HEK293 (cell line): ENCODE measurements around the gene ZNF771.
A peak's percentile ranks its signal among the peaks of the same experiment; 100 is the strongest.

Experiments used
- CTCF ChIA-PET: fragments of 350-600 bp; formaldehyde crosslinking; extraction: SDS; loops from one replicate; lab custom pipeline; 2021; ENCODE audit warnings: antibody characterized with exemption; lab: Yijun Ruan, JAX
- POLR2A ChIA-PET: fragments of 300-600 bp; formaldehyde crosslinking; extraction: SDS; loops from one replicate; lab custom pipeline; 2020; ENCODE audit warnings: antibody characterized with exemption, inconsistent platforms; lab: Yijun Ruan, JAX
- H3K27ac ChIP-seq: fragments of 200-500 bp; sonication (Bioruptor generic); 2 replicates; pipeline ENCODE4 v1.5.1; 2014; ENCODE audit warnings: low read depth, low read length, control low read depth, inconsistent platforms; ENCODE audit errors: extremely low read depth
- H3K36me3 ChIP-seq, 2 experiments: fragments of 200-500 bp in 1 of 2; sonication (Bioruptor generic) in 1 of 2; 1 replicate in 1 of 2; 2 replicates in 1 of 2; pipeline ENCODE4 v1.5.1; 2014 to 2017; ENCODE audit warnings: inconsistent platforms in 2 of 2, low read length in 2 of 2; ENCODE audit not compliant: control insufficient read depth in 2 of 2, insufficient read depth in 1 of 2
- H3K4me1 ChIP-seq: fragments of 200-500 bp; sonication (Bioruptor generic); 2 replicates; pipeline ENCODE4 v1.5.1; 2014; ENCODE audit warnings: mild to moderate bottlenecking, low read length, inconsistent platforms; ENCODE audit not compliant: control insufficient read depth, insufficient read depth
- H3K4me3 ChIP-seq: 2 replicates; pipeline ENCODE4 v1.5.1; 2011; ENCODE audit warnings: low read depth, mild to moderate bottlenecking, control low read depth, low read length, moderate library complexity
- H3K9me3 ChIP-seq: fragments of 200-500 bp; sonication (Bioruptor generic); 2 replicates; pipeline ENCODE4 v1.5.1; 2014; ENCODE audit warnings: low read depth, low read length, inconsistent platforms; ENCODE audit not compliant: control insufficient read depth, insufficient read depth
- IKZF3 ChIP-seq: fragments of 450-650 bp; IDR thresholded peaks from 2 replicates; pipeline ENCODE4 v1.5.0; 2018; ENCODE audit warnings: missing biosample characterization, mild to moderate bottlenecking, missing genetic modification characterization, moderate library complexity
- KLF16 ChIP-seq: fragments of 450-650 bp; formaldehyde crosslinking; IDR thresholded peaks from 2 replicates; pipeline ENCODE4 v1.5.1; 2017; ENCODE audit warnings: missing biosample characterization, missing genetic modification characterization
- KLF9 ChIP-seq: fragments of 450-650 bp; formaldehyde crosslinking; IDR thresholded peaks from 2 replicates; pipeline ENCODE4 v1.5.1; 2016; ENCODE audit warnings: missing biosample characterization, missing genetic modification characterization, low read depth
- MYNN ChIP-seq: fragments of 450-650 bp; formaldehyde crosslinking; IDR thresholded peaks from 2 replicates; pipeline ENCODE4 v1.5.1; 2016; ENCODE audit warnings: missing biosample characterization, missing genetic modification characterization, borderline replicate concordance
- PBX3 ChIP-seq: sonication (generic); formaldehyde crosslinking; IDR thresholded peaks from 2 replicates; pipeline ENCODE4 v1.8.1; 2022; ENCODE audit warnings: mild to moderate bottlenecking, moderate library complexity, missing genetic modification reagents
- REPIN1 ChIP-seq: fragments of 450-650 bp; formaldehyde crosslinking; IDR thresholded peaks from 2 replicates; pipeline ENCODE4 v1.5.1; 2017; ENCODE audit warnings: missing biosample characterization, missing genetic modification characterization, low read depth
- SP2 ChIP-seq: fragments of 450-650 bp; formaldehyde crosslinking; IDR thresholded peaks from 2 replicates; pipeline ENCODE4 v1.5.1; 2016; ENCODE audit warnings: missing biosample characterization, missing genetic modification characterization
- SP7 ChIP-seq: fragments of 450-650 bp; formaldehyde crosslinking; IDR thresholded peaks from 2 replicates; pipeline ENCODE4 v1.5.1; 2016; ENCODE audit warnings: missing biosample characterization, missing genetic modification characterization
- ZBTB26 ChIP-seq: fragments of 450-650 bp; formaldehyde crosslinking; optimal IDR thresholded peaks from 2 replicates; pipeline ENCODE3; 2016; ENCODE audit warnings: missing biosample characterization, mild to moderate bottlenecking, missing genetic modification characterization
- ZBTB49 ChIP-seq: fragments of 450-650 bp; formaldehyde crosslinking; IDR thresholded peaks from 2 replicates; pipeline ENCODE4 v1.5.1; 2016; ENCODE audit warnings: missing biosample characterization, missing genetic modification characterization, low read depth
- ZBTB8A ChIP-seq: fragments of 450-650 bp; formaldehyde crosslinking; IDR thresholded peaks from 2 replicates; pipeline ENCODE4 v1.5.1; 2016; ENCODE audit warnings: missing biosample characterization, missing genetic modification characterization
- ZFP69B ChIP-seq: fragments of 450-650 bp; formaldehyde crosslinking; IDR thresholded peaks from 2 replicates; pipeline ENCODE4 v1.5.1; 2016; ENCODE audit warnings: missing biosample characterization, missing genetic modification characterization
- ZNF10 ChIP-seq: fragments of 450-650 bp; formaldehyde crosslinking; IDR thresholded peaks from 2 replicates; pipeline ENCODE4 v1.5.1; 2017; ENCODE audit warnings: missing biosample characterization, missing genetic modification characterization
- ZNF138 ChIP-seq: fragments of 450-650 bp; formaldehyde crosslinking; IDR thresholded peaks from 2 replicates; pipeline ENCODE4 v1.5.1; 2016; ENCODE audit warnings: missing biosample characterization, missing genetic modification characterization, borderline replicate concordance
- ZNF16 ChIP-seq: fragments of 450-650 bp; formaldehyde crosslinking; IDR thresholded peaks from 2 replicates; pipeline ENCODE4 v1.5.1; 2016; ENCODE audit warnings: low read depth, missing biosample characterization, missing genetic modification characterization
- ZNF175 ChIP-seq: fragments of 450-650 bp; formaldehyde crosslinking; IDR thresholded peaks from 2 replicates; pipeline ENCODE4 v1.5.1; 2016; ENCODE audit warnings: missing biosample characterization, missing genetic modification characterization
- ZNF366 ChIP-seq: fragments of 450-650 bp; formaldehyde crosslinking; conservative IDR thresholded peaks from 2 replicates; pipeline ENCODE4 v1.5.1; 2016; ENCODE audit warnings: missing biosample characterization, missing genetic modification characterization
- ZNF416 ChIP-seq: fragments of 450-650 bp; formaldehyde crosslinking; IDR thresholded peaks from 2 replicates; pipeline ENCODE4 v1.5.1; 2016; ENCODE audit warnings: missing biosample characterization, missing genetic modification characterization
- ZNF501 ChIP-seq: fragments of 450-650 bp; formaldehyde crosslinking; IDR thresholded peaks from 2 replicates; pipeline ENCODE4 v1.5.1; 2016; ENCODE audit warnings: missing biosample characterization, missing genetic modification characterization
- ZNF513 ChIP-seq: fragments of 450-650 bp; IDR thresholded peaks from 2 replicates; pipeline ENCODE4 v1.5.1; 2018; ENCODE audit warnings: missing biosample characterization, missing genetic modification characterization
- ZNF555 ChIP-seq: fragments of 450-650 bp; formaldehyde crosslinking; conservative IDR thresholded peaks from 2 replicates; pipeline ENCODE4 v1.5.1; 2017; ENCODE audit warnings: missing biosample characterization, mild to moderate bottlenecking, missing genetic modification characterization, inconsistent platforms
- ZNF747 ChIP-seq: fragments of 450-650 bp; formaldehyde crosslinking; IDR thresholded peaks from 2 replicates; pipeline ENCODE4 v1.5.1; 2016; ENCODE audit warnings: missing biosample characterization, missing genetic modification characterization
- ZNF776 ChIP-seq: fragments of 450-650 bp; formaldehyde crosslinking; IDR thresholded peaks from 2 replicates; pipeline ENCODE4 v1.5.0; 2017; ENCODE audit warnings: missing biosample characterization, missing genetic modification characterization, borderline replicate concordance
- ZNF792 ChIP-seq: fragments of 450-650 bp; formaldehyde crosslinking; IDR thresholded peaks from 2 replicates; pipeline ENCODE4 v1.5.1; 2016; ENCODE audit warnings: missing biosample characterization, missing genetic modification characterization
- ZSCAN5A ChIP-seq: fragments of 450-650 bp; formaldehyde crosslinking; IDR thresholded peaks from 2 replicates; pipeline ENCODE4 v1.5.1; 2016; ENCODE audit warnings: missing biosample characterization, missing genetic modification characterization
- ZXDB ChIP-seq: fragments of 450-650 bp; formaldehyde crosslinking; IDR thresholded peaks from 2 replicates; pipeline ENCODE4 v1.5.1; 2016; ENCODE audit warnings: missing biosample characterization, missing genetic modification characterization

Gene ZNF771

GRCh38 chr16:30395155-30395991, 12.0 kb upstream of the ZNF771 start, which contains the start of gene ZNF48 (continued):
- TF ChIP-seq ZBTB49 (no peak), KLF16 (tag by site-specific recombination) (peak; percentile 97), ZNF366 (tag by site-specific recombination) (no peak), ZNF138 (tag by site-specific recombination) (no peak), IKZF3 (tag by site-specific recombination) (peak; percentile 95), ZNF513 (tag by site-specific recombination) (no peak), ZNF175 (tag by site-specific recombination) (no peak), ZBTB26 (tag by site-specific recombination) (peak; percentile 92), KLF9 (tag by site-specific recombination) (peak; percentile 78), ZSCAN5A (tag by site-specific recombination) (peak; percentile 80)

- Histone ChIP-seq H3K9me3 (no peaks in the 10 kb centered on the region), H3K27ac (peak overlapping the region; percentile 84), H3K4me3 (peak overlapping the region; percentile 71), H3K4me1 (peaks cover 16% of the 10 kb centered on the region), H3K36me3 (peaks cover 0 to 27% of the 10 kb centered on the region in 2 experiments; a peak in 2 of 3 replicates)
- ChIA-PET CTCF (interaction anchor here (0.6 to 3.3 kb wide), 10 partner anchors 11 to 298 kb away, joined by 3 to 27 read pairs (median 5); partner anchors contain the start of genes DCTPP1, TBC1D10B and ZNF771), POLR2A (interaction anchor here (1.0 to 3.2 kb wide), 12 partner anchors 10 to 331 kb away, joined by 3 to 44 read pairs (median 12); partner anchors contain the start of genes ALDOA, CD2BP2, SEPTIN1 and TBC1D10B)
- no peak for TF ChIP-seq REPIN1 (tag by site-specific recombination)
- TF ChIP-seq SP7 (tag by site-specific recombination): peak; percentile 44; the same call in 1 of the 2 replicates
- TF ChIP-seq ZNF792 (tag by site-specific recombination): no peak
- no peak for TF ChIP-seq PBX3 (CRISPR knock-in tag)
- TF ChIP-seq ZNF501 (tag by site-specific recombination): 0 out of 2 replicates have a peak, but pooled peaks have one; percentile 38
- 0 out of 2 replicates have a peak, but pooled peaks have one; percentile 53 for TF ChIP-seq MYNN (tag by site-specific recombination)
- no peak for TF ChIP-seq ZNF747 (tag by site-specific recombination)
- peak; percentile 57; the same call in 1 of the 2 replicates for TF ChIP-seq ZXDB (tag by site-specific recombination)
- 0 out of 2 replicates have a peak, but pooled peaks have one; percentile 18 for TF ChIP-seq ZNF416 (tag by site-specific recombination)
- TF ChIP-seq ZNF16: no peak
- TF ChIP-seq ZNF555: no peak
- TF ChIP-seq ZBTB8A (tag by site-specific recombination): peak; percentile 72
- no peak for TF ChIP-seq ZNF776
- TF ChIP-seq SP2 (tag by site-specific recombination): 0 out of 2 replicates have a peak, but pooled peaks have one; percentile 18
- peak; percentile 48; the same call in 1 of the 2 replicates for TF ChIP-seq ZFP69B (tag by site-specific recombination)
- peak; percentile 47; the same call in 1 of the 2 replicates for TF ChIP-seq ZNF10 (tag by site-specific recombination)
Observed at GRCh38 chr16:30395992-30396585, 11.3 kb upstream of the ZNF771 start.
